ENCODE results near the gene SEMA4B.
A peak's percentile ranks its signal among the peaks of the same experiment; 100 is the strongest.

The SEMA4B gene

GRCh38 chr15:90191794-90192509 lies 9.2 kb upstream of the SEMA4B start:
- TF ChIP-seq CTCF (conservative IDR thresholded peaks at IDR 0.05), result no peak
- H3K27ac ChIP-seq, result peak overlapping the region; percentile 70

GRCh38 chr15:90192961-90193786 lies 8.0 kb upstream of the SEMA4B start:
- TF ChIP-seq CTCF (conservative IDR thresholded peaks at IDR 0.05), result no peak
- peak overlapping the region; percentile 70 for H3K27ac ChIP-seq

- no peak overlapping the region for H3K27ac ChIP-seq
- TF ChIP-seq CTCF (conservative IDR thresholded peaks at IDR 0.05), result no peak
These were observed 6.5 kb upstream of the SEMA4B start for GRCh38 chr15:90194655-90195054.

GRCh38 chr15:90200534-90201129 lies 498 bp upstream of the SEMA4B start:
- peak overlapping the region; percentile 91 for H3K27ac ChIP-seq
- no peak for TF ChIP-seq CTCF (conservative IDR thresholded peaks at IDR 0.05)

- no peak for TF ChIP-seq CTCF (conservative IDR thresholded peaks at IDR 0.05)
- peak overlapping the region; percentile 91 for H3K27ac ChIP-seq
These were observed 830 bp downstream of the SEMA4B start for GRCh38 chr15:90201944-90202375.

- TF ChIP-seq CTCF (conservative IDR thresholded peaks at IDR 0.05), result no peak
- H3K27ac ChIP-seq, result no peak overlapping the region; the same call in 1 of the 2 replicates
These were observed 1.8 kb downstream of the SEMA4B start for GRCh38 chr15:90202929-90203328.

GRCh38 chr15:90203473-90203872 lies 2.3 kb downstream of the SEMA4B start:
- no peak overlapping the region for H3K27ac ChIP-seq
- no peak for TF ChIP-seq CTCF (conservative IDR thresholded peaks at IDR 0.05)

Measured in VCaP (cell line).